ENCODE data around the gene DENND2C.

GRCh38 chr1:114632427-114632826 lies 37.4 kb downstream of the DENND2C start:
- TF ChIP-seq POLR2A (IDR thresholded peaks at IDR 0.05): no peak
- TF ChIP-seq CTCF (IDR thresholded peaks at IDR 0.05): no peak

Data from prostate gland (tissue), 2 donors.